ENCODE results near the gene TBC1D22A.

Gene TBC1D22A

GRCh38 chr22:47173535-47174021 lies 411.1 kb downstream of the TBC1D22A start:
- DNase-seq (ENCODE audit: extremely low spot score, insufficient read length, low read depth): no peak
- FAIRE-seq: no peak

GRCh38 chr22:47174096-47174495 lies 411.6 kb downstream of the TBC1D22A start:
- no peak for FAIRE-seq
- no peak for DNase-seq (ENCODE audit: extremely low spot score, insufficient read length, low read depth)

GRCh38 chr22:47174671-47175112 lies 412.2 kb downstream of the TBC1D22A start:
- no peak for DNase-seq (ENCODE audit: extremely low spot score, insufficient read length, low read depth)
- FAIRE-seq: no peak

GRCh38 chr22:47175151-47176025 lies 412.9 kb downstream of the TBC1D22A start:
- no peak for FAIRE-seq
- DNase-seq (ENCODE audit: extremely low spot score, insufficient read length, low read depth): no peak

GRCh38 chr22:47176026-47176389 lies 413.6 kb downstream of the TBC1D22A start:
- no peak for FAIRE-seq
- no peak for DNase-seq (ENCODE audit: extremely low spot score, insufficient read length, low read depth)

GRCh38 chr22:47176573-47177333 lies 414.3 kb downstream of the TBC1D22A start:
- no peak for FAIRE-seq
- no peak for DNase-seq (ENCODE audit: extremely low spot score, insufficient read length, low read depth)

GRCh38 chr22:47177334-47177815 lies 414.9 kb downstream of the TBC1D22A start:
- DNase-seq (ENCODE audit: extremely low spot score, insufficient read length, low read depth) (no peak), FAIRE-seq (no peak)

GRCh38 chr22:47178339-47178738 lies 415.9 kb downstream of the TBC1D22A start:
- no peak for FAIRE-seq
- DNase-seq (ENCODE audit: extremely low spot score, insufficient read length, low read depth): no peak

- DNase-seq (ENCODE audit: extremely low spot score, insufficient read length, low read depth) (no peak), FAIRE-seq (no peak)
These were observed 418.3 kb downstream of the TBC1D22A start for GRCh38 chr22:47180796-47181195.

GRCh38 chr22:47187176-47187957 lies 424.9 kb downstream of the TBC1D22A start:
- FAIRE-seq (no peak), DNase-seq (ENCODE audit: extremely low spot score, insufficient read length, low read depth) (no peak)

- no peak for DNase-seq (ENCODE audit: extremely low spot score, insufficient read length, low read depth)
- FAIRE-seq: no peak
These were observed 426.0 kb downstream of the TBC1D22A start for GRCh38 chr22:47188261-47189055.

GRCh38 chr22:47189056-47189916 lies 426.8 kb downstream of the TBC1D22A start:
- FAIRE-seq (no peak), DNase-seq (ENCODE audit: extremely low spot score, insufficient read length, low read depth) (no peak)

GRCh38 chr22:47190276-47190956 lies 428.0 kb downstream of the TBC1D22A start:
- no peak for DNase-seq (ENCODE audit: extremely low spot score, insufficient read length, low read depth)
- no peak for FAIRE-seq

- FAIRE-seq (no peak), DNase-seq (ENCODE audit: extremely low spot score, insufficient read length, low read depth) (no peak)
These were observed 428.7 kb downstream of the TBC1D22A start for GRCh38 chr22:47190957-47191670.

- DNase-seq (ENCODE audit: extremely low spot score, insufficient read length, low read depth): no peak
- FAIRE-seq: no peak
These were observed 429.5 kb downstream of the TBC1D22A start for GRCh38 chr22:47191671-47192650.
